Retinal pigment epithelial cell (primary cell): ENCODE data around the gene ATAD1.
"Not testable (repeated sequence)": the region's sequence is repeated elsewhere in the genome, so short reads cannot be mapped to it uniquely, and the experiment has no call there.

Experiments used
- DNase-seq: peaks from one replicate; pipeline ENCODE4 v3.0.0-alpha.2; 2010; ENCODE audit warnings: low read depth
- H3K4me3 ChIP-seq: 2 replicates; pipeline ENCODE4 v1.5.1; 2011; ENCODE audit warnings: mild to moderate bottlenecking, low read length, control low read depth, moderate library complexity
- CTCF ChIP-seq: conservative IDR thresholded peaks from 2 replicates; pipeline ENCODE4 v1.5.1; 2011; ENCODE audit warnings: low read depth, low read length, control low read depth, inconsistent platforms

ATAD1 gene

GRCh38 chr10:87751274-87751673 is 66.8 kb downstream of the ATAD1 start:
- no peak overlapping the region for H3K4me3 ChIP-seq
- TF ChIP-seq CTCF, result no peak
- no peak for DNase-seq

GRCh38 chr10:87750817-87751216 is 67.2 kb downstream of the ATAD1 start:
- no peak for TF ChIP-seq CTCF
- H3K4me3 ChIP-seq, result no peak overlapping the region
- DNase-seq, result no peak

- peak; percentile 61 for DNase-seq
- H3K4me3 ChIP-seq, result no peak overlapping the region
- TF ChIP-seq CTCF, result no peak
Measured at GRCh38 chr10:87750001-87750671, 67.9 kb downstream of the ATAD1 start.

GRCh38 chr10:87748244-87748643 is 69.8 kb downstream of the ATAD1 start:
- not testable (repeated sequence) for DNase-seq, H3K4me3 ChIP-seq

GRCh38 chr10:87746911-87747310 is 71.1 kb downstream of the ATAD1 start:
- TF ChIP-seq CTCF, result no peak
- DNase-seq, result no peak
- H3K4me3 ChIP-seq, result no peak overlapping the region

GRCh38 chr10:87744606-87745005 is 73.4 kb downstream of the ATAD1 start:
- no peak for DNase-seq

GRCh38 chr10:87742992-87743610 is 74.9 kb downstream of the ATAD1 start:
- not testable (repeated sequence) for H3K4me3 ChIP-seq, DNase-seq

More at GRCh38 chr10:87744606-87745005, 73.4 kb downstream of the ATAD1 start:
- H3K4me3 ChIP-seq, result no peak overlapping the region
- no peak for TF ChIP-seq CTCF

GRCh38 chr10:87740254-87740655 is 77.8 kb downstream of the ATAD1 start:
- no peak overlapping the region for H3K4me3 ChIP-seq
- no peak for DNase-seq
- no peak for TF ChIP-seq CTCF
